Astrocyte of the cerebellum (primary cell): ENCODE results near the gene CDH4.

Experiments used
- DNase-seq: peaks from one replicate; pipeline ENCODE4 v3.0.0-alpha.2; 2011; ENCODE audit warnings: low read depth
- H3K4me3 ChIP-seq: 2 replicates; pipeline ENCODE4 v1.5.1; 2011; ENCODE audit warnings: mild to moderate bottlenecking, low read depth, low read length, moderate library complexity
- in situ Hi-C: cut with HindIII; loops from 2 replicates; pipeline ENCODE4 v1.10.0; 2017; ENCODE audit warnings: low sequenced_read_pairs
- TF ChIP-seq, protein P1 (sequence below): IDR thresholded peaks from 2 replicates; pipeline ENCODE4 v1.5.1; 2012; ENCODE audit warnings: low read length, low read depth, moderate library complexity, mild to moderate bottlenecking; ENCODE audit errors: missing control alignments

CDH4 gene

DNA sequence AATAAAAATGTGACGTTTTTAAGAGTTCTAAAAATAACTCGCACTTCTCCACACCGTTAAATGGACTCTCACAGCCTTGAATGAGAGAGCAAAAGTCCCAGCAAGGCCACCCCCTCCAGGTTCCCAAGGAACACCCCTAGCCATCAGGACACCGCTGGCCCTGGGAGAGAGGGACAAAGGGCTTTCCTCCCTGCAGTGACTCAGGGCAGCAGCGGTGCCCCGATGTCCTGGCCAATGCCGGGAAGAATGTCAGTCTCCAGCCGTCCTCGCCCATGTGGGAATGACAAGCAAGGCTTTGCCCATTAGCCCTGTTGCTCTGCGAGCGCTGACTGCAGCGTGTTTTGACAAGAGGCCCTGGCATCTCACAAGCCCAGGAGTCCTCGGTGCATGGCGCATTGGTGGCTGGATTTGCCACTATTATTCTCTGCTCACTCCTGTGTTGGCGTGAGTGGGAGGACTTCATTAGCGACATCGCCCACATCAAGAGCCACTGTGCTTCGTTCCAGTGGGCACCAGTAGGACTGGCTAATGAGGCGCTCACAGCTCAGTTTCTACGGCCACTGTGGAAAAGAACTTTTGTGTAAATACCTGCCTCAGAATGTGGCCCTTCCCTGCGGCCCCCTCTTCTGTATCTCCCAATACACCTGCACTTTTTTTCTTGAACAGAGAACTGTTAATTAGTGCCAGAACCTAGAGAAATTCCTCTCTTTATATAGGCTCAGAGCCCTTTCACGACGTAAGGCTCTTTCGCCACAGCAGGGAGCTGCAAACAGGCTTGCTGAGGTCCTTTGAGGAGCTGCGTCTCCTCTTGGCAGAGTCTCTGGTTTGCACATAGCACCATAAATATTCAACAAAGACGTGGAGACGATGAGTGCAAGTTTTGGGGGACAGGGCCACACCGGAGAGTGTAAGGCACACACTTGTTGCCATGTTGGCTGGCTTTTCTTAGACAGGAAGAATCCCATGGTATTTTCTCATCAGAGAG is 477.0 kb downstream of the CDH4 start:
- DNase-seq = no peak
- in situ Hi-C loops = no loop called here
- no peak overlapping the region for H3K4me3 ChIP-seq
- TF ChIP-seq, protein P1, sequence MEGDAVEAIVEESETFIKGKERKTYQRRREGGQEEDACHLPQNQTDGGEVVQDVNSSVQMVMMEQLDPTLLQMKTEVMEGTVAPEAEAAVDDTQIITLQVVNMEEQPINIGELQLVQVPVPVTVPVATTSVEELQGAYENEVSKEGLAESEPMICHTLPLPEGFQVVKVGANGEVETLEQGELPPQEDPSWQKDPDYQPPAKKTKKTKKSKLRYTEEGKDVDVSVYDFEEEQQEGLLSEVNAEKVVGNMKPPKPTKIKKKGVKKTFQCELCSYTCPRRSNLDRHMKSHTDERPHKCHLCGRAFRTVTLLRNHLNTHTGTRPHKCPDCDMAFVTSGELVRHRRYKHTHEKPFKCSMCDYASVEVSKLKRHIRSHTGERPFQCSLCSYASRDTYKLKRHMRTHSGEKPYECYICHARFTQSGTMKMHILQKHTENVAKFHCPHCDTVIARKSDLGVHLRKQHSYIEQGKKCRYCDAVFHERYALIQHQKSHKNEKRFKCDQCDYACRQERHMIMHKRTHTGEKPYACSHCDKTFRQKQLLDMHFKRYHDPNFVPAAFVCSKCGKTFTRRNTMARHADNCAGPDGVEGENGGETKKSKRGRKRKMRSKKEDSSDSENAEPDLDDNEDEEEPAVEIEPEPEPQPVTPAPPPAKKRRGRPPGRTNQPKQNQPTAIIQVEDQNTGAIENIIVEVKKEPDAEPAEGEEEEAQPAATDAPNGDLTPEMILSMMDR = no peak

DNA sequence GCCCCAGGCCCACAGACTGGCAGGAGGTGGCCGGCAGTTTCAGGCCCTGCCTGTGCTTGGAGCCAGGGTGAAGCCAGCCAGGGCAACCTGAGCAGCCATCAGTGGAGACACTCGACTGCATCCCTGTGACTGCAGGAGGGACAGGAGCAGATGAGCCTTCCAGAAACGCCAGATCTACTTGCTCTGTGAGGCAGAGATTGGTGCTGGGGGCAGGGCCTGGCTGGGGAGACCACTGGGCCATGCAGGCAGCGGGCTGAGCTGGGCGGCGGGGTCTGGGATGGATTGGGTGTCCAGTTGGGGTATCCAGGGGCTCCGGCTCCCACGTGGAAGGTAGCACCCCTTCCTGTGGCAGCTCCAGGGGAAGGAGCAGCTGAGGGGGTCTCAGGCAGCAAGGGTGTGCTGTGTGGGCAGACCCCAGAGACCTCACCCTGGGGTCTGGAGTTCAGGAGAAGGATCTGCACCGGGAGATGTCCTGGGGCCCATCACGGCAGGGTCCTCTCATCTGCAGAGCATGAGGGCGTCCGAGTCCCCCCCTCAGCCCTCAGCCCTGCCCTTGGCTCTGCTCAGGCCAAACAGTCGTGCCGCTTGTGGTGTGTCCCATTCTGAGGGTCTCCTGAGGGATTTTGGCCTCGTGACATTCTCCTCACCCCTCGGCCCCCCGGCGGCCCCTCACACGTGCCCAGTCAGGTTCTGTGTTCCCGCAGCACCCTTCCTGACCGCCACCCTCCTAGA is 478.7 kb downstream of the CDH4 start:
- TF ChIP-seq, protein P1 = no peak
- no peak overlapping the region for H3K4me3 ChIP-seq
- in situ Hi-C loops = no loop called here
- no peak for DNase-seq

DNA sequence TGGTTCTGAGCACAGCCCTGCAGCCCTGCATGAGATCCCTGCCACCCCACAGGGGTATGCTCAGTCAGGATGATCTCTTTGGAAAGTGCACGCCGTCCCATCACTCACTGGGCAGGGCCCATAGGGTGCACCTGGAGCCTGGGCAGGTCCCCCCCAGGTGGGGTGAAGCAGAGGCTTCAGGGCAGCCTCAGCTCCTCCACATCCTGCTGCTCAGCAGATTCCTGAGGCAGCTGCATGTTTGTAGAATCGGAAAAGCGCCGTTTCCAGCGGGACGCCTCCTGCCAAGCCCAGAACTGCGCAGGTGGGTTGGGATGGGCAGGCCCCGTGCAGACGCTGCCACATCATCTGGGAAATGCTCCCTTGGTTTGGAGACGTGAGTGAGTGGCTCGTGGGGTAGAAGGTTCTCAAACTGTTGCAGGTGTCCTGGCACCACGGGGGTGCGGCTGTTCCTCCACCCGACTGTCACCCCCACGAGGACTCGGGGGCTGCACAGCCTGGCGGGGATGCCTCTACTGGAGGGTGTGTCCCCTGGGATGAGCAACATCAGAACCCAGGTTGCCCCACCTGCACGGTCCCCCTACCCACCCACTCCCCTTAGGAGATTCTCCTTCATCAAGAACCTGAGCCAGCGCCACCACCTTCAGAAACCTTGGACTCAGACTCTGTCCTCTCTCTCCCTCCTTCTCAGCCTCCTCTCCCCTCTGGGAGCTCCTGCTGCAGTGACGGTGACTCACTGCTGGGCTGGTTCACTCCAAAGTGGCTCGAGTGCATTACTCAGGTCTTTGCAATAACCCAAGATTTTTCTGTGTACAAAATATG is 479.5 kb downstream of the CDH4 start:
- in situ Hi-C loops = no loop called here
- H3K4me3 ChIP-seq = no peak overlapping the region
- TF ChIP-seq, protein P1 = no peak
- no peak for DNase-seq

DNA sequence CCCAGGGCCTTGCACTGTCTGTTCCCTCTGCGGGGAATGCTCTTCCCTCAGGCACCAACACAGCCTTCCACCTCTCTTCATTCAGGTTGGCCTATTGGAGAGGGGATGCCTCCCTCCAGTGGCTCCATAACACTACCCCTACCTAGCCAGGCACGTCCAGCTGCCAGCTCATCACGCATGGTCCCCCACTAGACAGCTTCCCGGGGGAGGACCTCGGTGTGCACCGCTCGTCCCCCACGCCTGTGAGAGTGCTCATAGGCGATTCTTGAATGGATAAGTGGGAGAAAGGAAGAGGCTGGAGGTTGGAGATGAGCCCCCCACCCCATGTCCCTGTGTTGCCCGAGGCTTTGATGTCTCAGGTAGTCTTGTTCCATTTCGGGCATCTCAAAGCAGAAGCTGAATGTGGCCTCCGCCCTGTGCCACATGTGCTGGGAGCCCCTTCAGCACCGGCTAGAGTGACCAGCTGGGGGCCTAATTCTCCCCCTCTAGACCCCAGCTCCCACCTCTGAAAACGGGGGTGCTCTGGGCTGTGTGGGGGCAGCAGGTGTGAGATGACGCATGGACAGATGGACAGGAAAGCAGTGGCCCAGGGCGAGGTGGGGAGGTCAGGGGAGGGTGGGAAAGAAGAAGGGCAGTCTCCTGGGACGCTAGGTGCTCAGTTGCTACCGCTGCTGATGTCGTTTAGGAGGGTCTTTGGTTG is 480.6 kb downstream of the CDH4 start:
- in situ Hi-C loops = no loop called here
- TF ChIP-seq, protein P1 = no peak
- no peak for DNase-seq
- no peak overlapping the region for H3K4me3 ChIP-seq

DNA sequence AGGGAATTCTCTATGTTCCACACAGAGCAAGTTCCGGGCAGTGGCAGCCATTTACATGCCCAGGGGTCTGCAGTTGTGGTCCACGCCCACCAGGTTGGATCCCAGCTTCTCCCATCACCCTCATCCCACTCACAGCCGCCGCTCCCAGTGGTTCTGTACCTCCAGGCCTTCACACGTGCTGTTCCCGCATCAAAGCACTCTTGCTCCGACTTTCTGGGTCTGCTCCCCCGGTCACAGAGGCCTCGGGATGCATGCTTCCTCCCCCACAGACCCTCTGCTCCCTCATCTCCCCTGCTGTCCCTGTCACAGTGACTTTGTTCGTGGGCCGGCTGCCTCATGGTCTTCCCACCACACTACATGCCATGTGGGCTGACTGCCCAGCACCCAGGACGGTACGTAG is 481.2 kb downstream of the CDH4 start:
- TF ChIP-seq, protein P1 = no peak
- H3K4me3 ChIP-seq = no peak overlapping the region
- DNase-seq = no peak
- in situ Hi-C loops = no loop called here
